ENCODE data around the gene PGGHG. TPM values are rescaled to one million over a fixed set of nuclear protein-coding genes. Genes with fewer than 3 reads are reported as not detected.
"Not testable (repeated sequence)": the region's sequence is repeated elsewhere in the genome, so short reads cannot be mapped to it uniquely, and the experiment has no call there.

Gene PGGHG
- total and polyA plus RNA-seq, 5 donors: 9.9 to 18.7 (median 12.0) TPM

DNA sequence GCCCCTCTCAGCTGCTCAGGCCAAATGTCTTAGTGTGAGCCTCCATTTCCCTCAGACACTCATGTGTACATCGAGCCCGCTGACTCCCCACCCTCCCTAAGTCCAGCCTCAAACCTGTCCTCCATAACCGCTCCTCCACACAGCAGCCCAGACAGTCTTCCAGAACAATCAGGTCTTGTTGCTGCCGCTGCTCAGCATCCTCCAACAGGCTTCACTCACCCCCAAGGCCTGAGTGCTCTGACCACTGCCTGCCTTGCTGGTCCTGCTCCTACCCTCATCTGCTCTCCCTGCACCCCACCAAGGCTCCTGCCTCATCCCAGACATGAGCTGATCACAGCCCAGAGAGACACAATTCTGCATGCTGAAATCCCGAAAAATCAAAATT lies 35.0 kb upstream of the PGGHG start:
- no peaks in the 10 kb centered on the region for H3K4me1 ChIP-seq (ENCODE audit: control insufficient read depth, insufficient read depth, low read length)
- DNase-seq (no peak), ATAC-seq (no peak)
- H3K9me3 ChIP-seq (ENCODE audit: control insufficient read depth, low read length): no peaks in the 10 kb centered on the region
- WGBS: 90% methylated on average over 5 of the region's 5 CpGs
- H3K27me3 ChIP-seq (ENCODE audit: control insufficient read depth, insufficient read depth): no peaks in the 10 kb centered on the region
- no peak overlapping the region for H3K27ac ChIP-seq (ENCODE audit: low read length)
- intact Hi-C loops (cut with DNase I): no loop called here
- no peak overlapping the region for H3K4me3 ChIP-seq (ENCODE audit: low read length)

- Histone ChIP-seq H3K27ac (ENCODE audit: low read length) (no peak overlapping the region), H3K4me3 (ENCODE audit: low read length) (no peak overlapping the region), H3K27me3 (ENCODE audit: control insufficient read depth, insufficient read depth) (no peaks in the 10 kb centered on the region), H3K9me3 (ENCODE audit: control insufficient read depth, low read length) (no peaks in the 10 kb centered on the region), H3K4me1 (ENCODE audit: control insufficient read depth, insufficient read depth, low read length) (no peaks in the 10 kb centered on the region)
- 49% methylated on average over 3 of the region's 3 CpGs for WGBS
- intact Hi-C loops (cut with DNase I): no loop called here
- no peak for ATAC-seq
- DNase-seq: no peak
These were observed 33.8 kb upstream of the PGGHG start for GRCh38 chr11:255176-255575.

GRCh38 chr11:255816-256215 lies 33.1 kb upstream of the PGGHG start:
- H3K27me3 ChIP-seq (ENCODE audit: control insufficient read depth, insufficient read depth): no peaks in the 10 kb centered on the region
- no peak overlapping the region for H3K4me3 ChIP-seq (ENCODE audit: low read length)
- H3K9me3 ChIP-seq (ENCODE audit: control insufficient read depth, low read length): no peaks in the 10 kb centered on the region
- intact Hi-C loops (cut with DNase I): no loop called here
- no peaks in the 10 kb centered on the region for H3K4me1 ChIP-seq (ENCODE audit: control insufficient read depth, insufficient read depth, low read length)
- 94% methylated on average over 2 of the region's 2 CpGs for WGBS
- no peak for DNase-seq
- H3K27ac ChIP-seq (ENCODE audit: low read length): no peak overlapping the region
- ATAC-seq: no peak

GRCh38 chr11:256952-257737 lies 31.8 kb upstream of the PGGHG start:
- Histone ChIP-seq H3K27ac (ENCODE audit: low read length) (no peak overlapping the region), H3K27me3 (ENCODE audit: control insufficient read depth, insufficient read depth) (no peaks in the 10 kb centered on the region), H3K4me1 (ENCODE audit: control insufficient read depth, insufficient read depth, low read length) (no peaks in the 10 kb centered on the region), H3K9me3 (ENCODE audit: control insufficient read depth, low read length) (no peaks in the 10 kb centered on the region), H3K4me3 (ENCODE audit: low read length) (no peak overlapping the region)
- ATAC-seq (no peak), DNase-seq (no peak)
- intact Hi-C loops (cut with DNase I): no loop called here
- WGBS: 75% methylated on average over 14 of the region's 14 CpGs

- intact Hi-C loops (cut with DNase I): no loop called here
- no peaks in the 10 kb centered on the region for H3K27me3 ChIP-seq (ENCODE audit: control insufficient read depth, insufficient read depth)
- WGBS: 80% methylated on average over 15 of the region's 15 CpGs
These were observed 31.0 kb upstream of the PGGHG start for GRCh38 chr11:257766-258493.

GRCh38 chr11:259413-259812 lies 29.5 kb upstream of the PGGHG start:
- intact Hi-C loops (cut with DNase I): no loop called here

More at GRCh38 chr11:257766-258493, 31.0 kb upstream of the PGGHG start:
- H3K9me3 ChIP-seq (ENCODE audit: control insufficient read depth, low read length): no peaks in the 10 kb centered on the region
- no peak overlapping the region for H3K4me3 ChIP-seq (ENCODE audit: low read length)
- H3K4me1 ChIP-seq (ENCODE audit: control insufficient read depth, insufficient read depth, low read length): no peaks in the 10 kb centered on the region
- no peak overlapping the region for H3K27ac ChIP-seq (ENCODE audit: low read length)
- ATAC-seq: no peak
- no peak for DNase-seq

GRCh38 chr11:261624-262023 lies 27.3 kb upstream of the PGGHG start:
- intact Hi-C loops (cut with DNase I): no loop called here
- WGBS: 83% methylated on average over 4 of the region's 4 CpGs
- Histone ChIP-seq H3K9me3 (ENCODE audit: control insufficient read depth, low read length) (no peaks in the 10 kb centered on the region), H3K27me3 (ENCODE audit: control insufficient read depth, insufficient read depth) (no peaks in the 10 kb centered on the region), H3K27ac (ENCODE audit: low read length) (no peak overlapping the region), H3K4me1 (ENCODE audit: control insufficient read depth, insufficient read depth, low read length) (no peaks in the 10 kb centered on the region), H3K4me3 (ENCODE audit: low read length) (no peak overlapping the region)
- DNase-seq (no peak), ATAC-seq (no peak)

More at GRCh38 chr11:259413-259812, 29.5 kb upstream of the PGGHG start:
- Histone ChIP-seq H3K9me3 (ENCODE audit: control insufficient read depth, low read length) (no peaks in the 10 kb centered on the region), H3K27ac (ENCODE audit: low read length) (no peak overlapping the region), H3K27me3 (ENCODE audit: control insufficient read depth, insufficient read depth) (no peaks in the 10 kb centered on the region), H3K4me1 (ENCODE audit: control insufficient read depth, insufficient read depth, low read length) (no peaks in the 10 kb centered on the region), H3K4me3 (ENCODE audit: low read length) (no peak overlapping the region)
- ATAC-seq (no peak), DNase-seq (no peak)
- 79% methylated on average over 10 of the region's 10 CpGs for WGBS

DNA sequence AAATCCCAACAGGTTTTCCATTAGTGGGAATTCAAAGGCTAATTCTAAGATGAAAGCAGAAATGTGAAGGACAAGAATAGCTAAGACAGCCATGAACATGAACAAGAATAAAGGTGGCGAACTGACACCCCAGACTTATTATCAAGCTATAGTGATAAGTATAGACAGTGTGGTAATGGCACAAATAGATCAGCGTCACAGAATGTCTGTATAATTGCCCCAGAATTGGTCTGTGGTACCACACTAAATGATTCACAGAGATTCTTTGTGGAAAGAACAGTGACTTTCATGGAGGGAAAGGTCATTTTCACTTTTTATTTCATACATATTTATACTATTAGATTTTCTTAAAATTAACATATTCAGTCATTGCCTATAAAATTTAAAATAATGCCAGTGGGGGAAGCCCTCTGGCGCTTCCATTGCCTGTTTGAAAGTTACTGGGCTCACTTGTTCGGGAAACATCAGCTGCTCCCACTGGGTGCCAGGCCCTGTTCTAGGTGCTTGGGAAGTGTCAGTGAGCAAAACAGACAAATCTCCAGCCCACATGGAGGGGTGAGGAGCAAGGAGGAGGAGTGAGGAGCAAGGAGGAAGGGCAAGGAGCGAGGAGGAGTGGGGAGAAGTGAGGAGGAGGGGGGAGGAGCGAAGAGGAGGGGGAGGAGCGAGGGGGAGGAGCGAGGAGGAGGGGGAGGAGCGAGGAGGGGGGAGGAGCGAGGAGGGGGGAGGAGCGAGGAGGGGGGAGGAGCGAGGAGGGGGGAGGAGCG lies 22.1 kb upstream of the PGGHG start:
- DNase-seq (peak in 2 of 3 donors; percentile 36 to 47), ATAC-seq (no peak)
- Histone ChIP-seq H3K4me3 (ENCODE audit: low read length) (no peak overlapping the region), H3K4me1 (ENCODE audit: control insufficient read depth, insufficient read depth, low read length) (no peaks in the 10 kb centered on the region), H3K9me3 (ENCODE audit: control insufficient read depth, low read length) (no peaks in the 10 kb centered on the region), H3K27me3 (ENCODE audit: control insufficient read depth, insufficient read depth) (no peaks in the 10 kb centered on the region), H3K27ac (ENCODE audit: low read length) (no peak overlapping the region)
- 83% methylated on average over 5 of the region's 13 CpGs for WGBS
- intact Hi-C loops (cut with DNase I): no loop called here

- intact Hi-C loops (cut with DNase I): no loop called here
- H3K27ac ChIP-seq (ENCODE audit: low read length): peak overlapping the region; percentile 32
- no peaks in the 10 kb centered on the region for H3K4me1 ChIP-seq (ENCODE audit: control insufficient read depth, insufficient read depth, low read length)
- H3K9me3 ChIP-seq (ENCODE audit: control insufficient read depth, low read length): no peaks in the 10 kb centered on the region
- peak in 2 of 3 donors; percentile 71 to 84 for DNase-seq
- no peaks in the 10 kb centered on the region for H3K27me3 ChIP-seq (ENCODE audit: control insufficient read depth, insufficient read depth)
- peak; percentile 45 to 50 for ATAC-seq
- WGBS: 55% methylated on average over 17 of the region's 18 CpGs
- peak overlapping the region; percentile 15 for H3K4me3 ChIP-seq (ENCODE audit: low read length)
These were observed 21.4 kb upstream of the PGGHG start for GRCh38 chr11:267491-267994.

DNA sequence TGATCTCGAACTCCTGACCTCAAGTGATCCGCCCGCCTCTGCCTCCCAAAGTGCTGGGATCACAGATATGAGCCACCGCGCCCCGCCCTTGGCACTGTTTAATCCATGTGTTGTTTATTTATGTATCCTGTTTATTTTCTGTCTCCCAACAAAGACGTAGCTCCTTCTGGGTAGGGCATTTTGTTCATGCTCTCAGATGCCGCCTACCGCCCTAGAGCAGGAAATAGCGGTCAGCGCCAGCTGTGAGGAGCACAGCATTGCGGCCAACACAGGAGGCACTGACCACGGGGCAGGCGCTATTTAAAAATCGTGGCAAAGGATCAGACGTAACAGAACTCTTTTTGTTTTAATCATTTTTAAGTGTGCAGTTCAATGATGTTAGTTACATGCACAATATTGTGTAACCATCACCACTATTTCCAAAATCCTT lies 20.2 kb upstream of the PGGHG start:
- ATAC-seq (peak; percentile 62 to 73), DNase-seq (peak in 2 of 3 donors; percentile 74 to 82)
- H3K4me3 ChIP-seq (ENCODE audit: low read length); H3K4me1 ChIP-seq (ENCODE audit: control insufficient read depth, insufficient read depth, low read length); H3K27me3 ChIP-seq (ENCODE audit: control insufficient read depth, insufficient read depth); H3K9me3 ChIP-seq (ENCODE audit: control insufficient read depth, low read length); intact Hi-C loops (cut with DNase I); H3K27ac ChIP-seq (ENCODE audit: low read length): not testable (repeated sequence)
- 59% methylated on average over 16 of the region's 16 CpGs for WGBS
